ENCODE results near the gene EFCAB6.

The EFCAB6 gene

DNA sequence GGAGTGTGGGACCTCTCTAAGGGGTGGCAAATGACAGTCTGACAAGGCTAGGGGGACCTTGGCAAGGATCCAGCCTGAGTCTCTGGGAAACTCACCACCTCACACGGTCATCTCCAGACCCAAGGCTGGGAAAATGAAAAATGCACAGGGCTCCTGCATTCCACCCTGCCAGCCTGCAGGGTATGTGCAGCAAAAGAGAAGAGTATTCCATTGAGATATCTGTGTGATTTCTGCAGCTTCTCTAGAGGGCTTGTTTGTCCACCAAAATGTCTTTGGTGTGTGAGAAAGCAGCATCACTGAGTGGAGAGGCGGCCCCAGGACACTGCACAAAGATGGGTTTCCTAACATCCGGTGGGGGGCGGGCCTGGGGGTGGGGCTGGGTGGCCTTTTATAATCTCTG is 177.8 kb downstream of the EFCAB6 start:
- DNase-seq (ENCODE audit: low read depth): no peak

DNA sequence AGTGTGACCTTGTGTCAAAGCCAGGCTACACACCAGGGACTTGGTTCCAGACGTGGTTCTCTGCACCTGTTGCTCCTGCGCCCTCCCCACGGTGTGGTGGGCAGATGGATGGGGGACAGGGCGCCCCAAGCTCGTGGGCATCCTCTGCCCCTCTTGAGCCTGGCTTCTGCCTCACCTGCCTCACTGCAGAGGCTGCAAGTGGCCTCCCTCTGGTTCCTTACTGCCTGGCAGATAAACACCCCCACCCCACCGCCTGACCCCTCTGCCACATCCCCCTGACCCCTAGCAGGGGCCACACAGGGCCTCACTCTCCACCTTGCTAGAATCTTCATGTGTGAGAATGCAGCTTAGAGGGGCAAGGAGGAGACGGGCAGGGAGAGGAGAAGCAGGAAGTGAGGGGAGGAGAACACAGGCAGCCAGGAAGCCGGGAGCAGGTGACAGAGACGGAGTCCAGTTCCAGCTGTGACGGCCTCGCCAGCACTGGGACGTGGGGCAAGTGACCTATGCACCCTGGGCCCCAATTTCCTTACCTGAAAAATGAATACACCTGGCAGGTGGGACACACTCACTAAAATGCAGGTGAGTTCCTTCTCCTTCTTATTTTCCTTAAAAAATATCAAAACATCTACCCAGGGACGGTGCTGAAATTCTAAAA is 178.3 kb downstream of the EFCAB6 start:
- no peak for DNase-seq (ENCODE audit: low read depth)

DNA sequence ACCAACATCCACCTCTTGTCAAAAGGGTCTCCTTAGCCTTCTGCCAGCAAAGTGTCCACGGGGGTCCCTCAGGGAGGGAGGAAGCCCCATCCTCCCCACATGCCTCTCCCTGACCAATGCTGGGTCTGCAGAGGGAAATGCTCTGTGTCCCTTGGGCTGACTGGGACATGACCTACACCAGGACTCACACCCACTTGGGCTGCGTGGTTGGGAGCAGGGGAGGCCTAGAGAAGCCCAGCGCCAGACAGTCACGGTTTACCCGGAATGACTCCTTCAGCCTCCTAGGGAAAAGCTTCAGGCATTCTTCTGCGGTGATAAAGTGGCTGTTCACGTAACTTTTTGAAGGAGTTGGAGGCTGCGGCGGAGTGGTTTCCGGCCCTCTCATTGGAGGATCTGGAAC is 180.3 kb downstream of the EFCAB6 start:
- no peak for DNase-seq (ENCODE audit: low read depth)

DNA sequence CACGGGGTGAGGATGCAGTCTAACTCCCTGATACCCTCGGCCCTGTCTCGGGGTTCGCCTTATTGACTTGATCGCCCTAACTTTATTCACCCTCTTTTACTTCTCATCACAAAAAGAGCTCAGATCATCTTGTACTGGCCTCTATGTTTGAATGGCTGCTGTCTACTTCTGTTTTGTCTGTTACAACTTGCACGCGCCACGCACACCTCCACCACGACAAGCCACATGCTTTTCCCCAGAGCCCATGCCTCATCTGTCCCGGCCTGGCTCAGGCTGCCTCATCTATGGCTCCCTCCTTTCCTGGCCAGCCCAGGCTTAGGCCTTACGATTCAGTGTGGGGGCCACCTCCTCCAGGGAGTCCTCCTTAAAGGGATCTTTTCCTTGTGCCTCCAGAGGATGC is 180.9 kb downstream of the EFCAB6 start:
- no peak for DNase-seq (ENCODE audit: low read depth)

DNA sequence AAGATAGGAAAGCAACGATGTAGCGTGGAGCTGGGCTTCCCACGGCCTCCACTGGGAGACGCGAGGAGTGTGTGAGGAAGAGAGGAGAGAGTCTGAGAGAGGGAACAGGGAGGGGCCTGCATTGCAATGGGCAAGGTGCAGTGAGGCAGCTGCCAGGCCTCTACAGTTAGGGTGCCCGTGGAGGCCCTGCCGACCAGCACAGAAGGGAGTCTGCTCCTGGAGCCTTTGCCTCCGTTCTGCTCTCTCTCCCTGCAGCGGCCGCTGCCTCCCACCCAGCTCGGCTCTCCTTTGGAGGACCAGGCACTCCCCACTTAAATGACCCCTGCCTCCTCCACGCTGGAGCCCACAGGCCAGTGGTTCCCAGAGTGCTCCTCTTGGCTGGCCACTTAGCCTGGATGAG is 181.7 kb downstream of the EFCAB6 start:
- no peak for DNase-seq (ENCODE audit: low read depth)

DNA sequence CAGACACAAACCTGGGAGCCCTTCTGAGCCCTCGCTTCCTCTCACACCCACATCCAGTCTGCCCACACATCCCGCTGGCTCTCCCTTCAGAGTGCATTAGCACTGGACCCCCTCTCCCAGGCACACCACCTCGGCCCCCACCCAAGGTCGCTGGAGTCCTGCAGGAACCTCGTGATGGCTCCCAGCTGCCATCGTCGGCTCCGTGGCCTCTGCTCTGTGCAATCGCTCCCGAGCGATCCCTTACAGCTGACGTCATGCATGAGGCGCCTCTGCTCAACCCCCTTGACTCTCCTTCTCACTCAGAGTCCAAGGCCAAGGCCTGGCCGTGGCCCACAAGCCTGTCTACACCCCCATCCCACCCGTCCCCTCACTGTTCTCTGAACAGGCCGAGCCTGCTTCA is 183.9 kb downstream of the EFCAB6 start:
- DNase-seq (ENCODE audit: low read depth): no peak

DNA sequence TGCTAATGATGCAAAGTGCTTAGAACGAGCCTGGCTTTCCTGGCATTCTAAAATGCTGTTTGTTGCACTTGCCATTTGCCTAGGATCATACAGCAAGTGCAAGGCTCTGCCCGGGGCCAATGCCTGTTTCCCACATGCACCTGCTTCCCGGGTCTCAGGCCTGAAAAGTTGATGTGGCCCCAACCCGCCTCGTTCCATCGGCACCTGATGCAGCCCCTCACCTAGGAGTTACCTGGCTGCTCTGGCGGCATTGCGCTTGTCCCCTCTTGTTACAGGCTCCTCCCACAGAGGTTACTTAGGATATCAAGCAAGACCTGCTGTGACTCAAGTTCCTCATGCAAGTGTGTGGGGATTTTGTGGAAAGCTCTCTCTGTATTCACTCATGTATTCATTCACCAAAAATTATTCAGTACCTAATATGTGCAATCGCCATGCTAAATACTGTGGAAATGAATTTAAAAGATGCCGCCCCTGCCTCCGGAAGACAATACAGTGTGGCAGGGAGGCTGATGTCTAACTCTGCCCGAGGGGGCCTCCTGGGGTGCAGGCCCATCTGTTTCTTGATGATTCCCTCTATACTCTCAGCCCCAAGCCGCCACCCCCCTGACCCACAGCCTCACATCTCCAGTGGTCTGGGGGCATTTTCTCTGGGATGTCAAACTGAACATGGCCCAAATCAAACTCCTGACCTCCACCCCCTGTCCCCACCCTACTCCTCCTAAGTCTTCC is 184.5 kb downstream of the EFCAB6 start:
- DNase-seq (ENCODE audit: low read depth): no peak

DNA sequence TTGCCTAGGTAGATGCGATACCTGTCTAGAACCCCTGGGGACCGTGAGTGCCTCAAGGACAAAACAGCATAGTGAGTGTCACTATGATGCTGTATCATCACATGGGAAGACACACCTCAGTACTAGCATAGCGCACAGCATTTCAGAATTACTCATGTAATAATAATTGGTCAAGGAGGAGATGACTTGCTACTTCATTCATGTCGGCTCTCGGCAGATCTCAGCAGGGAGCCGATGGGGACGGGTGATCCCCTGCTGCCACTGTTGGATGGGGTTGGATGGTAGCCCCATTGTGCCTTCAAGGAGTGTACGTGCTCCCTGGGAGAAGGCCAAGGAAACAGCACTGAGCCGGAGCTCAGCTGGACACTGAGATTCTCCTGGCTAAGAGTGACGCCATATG is 186.9 kb downstream of the EFCAB6 start:
- DNase-seq (ENCODE audit: low read depth): no peak

DNA sequence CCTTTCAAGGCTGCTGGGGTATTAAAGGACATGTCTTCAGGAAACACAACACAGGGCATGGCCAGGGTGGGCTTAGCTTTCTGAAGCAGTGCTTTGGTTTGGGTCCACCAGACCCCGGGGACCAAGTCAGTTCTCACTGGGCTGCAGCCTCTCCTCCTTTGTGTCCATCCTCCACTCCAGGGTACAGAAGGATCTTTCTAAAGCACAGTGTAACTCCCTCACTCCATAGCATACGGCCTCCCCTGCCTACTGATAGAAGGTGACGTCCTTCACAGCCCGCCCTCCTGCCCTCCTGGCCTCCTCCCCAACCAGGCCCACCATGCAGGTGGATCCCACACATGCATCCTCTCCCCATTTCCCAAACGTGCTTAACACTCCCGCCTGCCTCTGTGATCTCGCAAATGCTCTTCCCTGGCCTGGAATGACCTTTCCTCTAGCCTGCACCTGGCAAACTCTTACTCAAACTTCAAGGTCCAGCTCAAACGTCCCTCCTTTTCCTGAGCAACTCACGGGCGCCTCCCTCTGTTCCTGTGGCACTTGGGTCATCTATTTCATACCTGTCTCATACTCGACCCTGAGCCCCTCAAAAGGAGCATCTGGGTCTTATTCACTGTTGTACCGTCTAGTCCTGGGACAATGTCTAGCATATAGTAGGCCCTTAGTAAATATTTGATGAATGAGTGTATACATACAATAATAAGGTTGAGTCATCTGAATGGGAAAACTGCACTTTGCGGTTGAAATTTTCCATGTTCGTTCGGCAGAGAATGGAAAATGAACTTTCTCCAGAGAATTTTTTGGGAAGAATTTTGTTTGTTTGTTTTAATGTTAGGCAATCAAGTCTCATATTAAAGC is 187.7 kb downstream of the EFCAB6 start:
- peak; percentile 13 for DNase-seq (ENCODE audit: low read depth)

DNA sequence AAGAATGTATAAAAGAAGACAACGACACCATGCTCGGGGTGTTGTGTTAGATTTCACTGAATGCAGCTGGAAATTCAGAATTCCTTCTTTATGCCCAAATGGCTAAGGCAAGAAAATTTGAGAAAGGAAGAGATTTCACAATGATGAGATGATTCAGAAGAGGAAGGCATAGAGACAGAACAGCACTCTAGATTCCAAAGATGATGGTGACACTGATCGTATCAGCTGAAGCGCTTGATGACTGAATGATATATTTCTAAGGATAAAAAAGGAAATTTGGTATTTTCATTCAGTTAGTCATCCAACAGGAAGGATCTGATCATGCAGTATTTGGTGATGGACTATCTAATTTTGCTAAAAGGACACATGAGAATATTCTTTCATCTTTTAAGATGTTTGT is 189.2 kb downstream of the EFCAB6 start:
- DNase-seq (ENCODE audit: low read depth): no peak

DNA sequence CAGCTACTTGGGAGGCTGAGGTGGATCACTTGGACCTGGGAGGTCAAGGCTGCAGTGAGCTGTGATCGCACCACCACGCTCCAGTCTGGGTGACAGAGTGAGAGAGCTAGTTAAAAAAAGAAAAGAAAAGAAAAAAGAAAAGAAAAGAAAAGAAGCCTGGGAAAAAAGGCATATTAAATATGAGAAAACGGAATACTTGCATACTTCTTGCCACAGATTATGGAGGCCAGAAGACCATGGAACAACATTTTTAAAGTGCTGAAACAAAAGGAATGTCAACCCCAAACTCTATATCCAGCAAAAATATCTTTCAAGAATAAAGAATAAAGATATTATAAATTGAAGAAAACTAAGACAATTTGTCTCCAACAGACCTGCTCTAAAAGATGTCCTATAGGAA is 191.9 kb downstream of the EFCAB6 start:
- no peak for DNase-seq (ENCODE audit: low read depth)

DNA sequence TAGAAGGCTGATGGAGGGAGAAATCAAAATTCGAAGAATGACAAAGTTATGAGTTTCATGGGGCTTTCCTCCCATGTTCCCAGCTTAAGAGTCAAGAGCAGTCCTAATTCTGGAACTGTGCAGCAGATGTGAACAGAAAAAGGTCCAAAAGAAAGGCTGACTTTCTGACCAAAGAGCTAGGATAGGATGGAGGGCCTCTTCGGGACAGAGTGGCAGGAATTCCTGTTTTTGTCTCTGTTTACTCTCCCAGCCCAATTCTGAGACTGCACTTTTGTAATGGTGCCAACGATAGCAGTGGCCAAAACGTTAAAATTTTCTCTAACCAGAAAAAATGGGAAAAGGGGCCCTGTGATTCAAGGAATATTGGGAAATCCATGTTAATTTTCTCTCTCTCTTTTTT is 193.6 kb downstream of the EFCAB6 start:
- no peak for DNase-seq (ENCODE audit: low read depth)

DNA sequence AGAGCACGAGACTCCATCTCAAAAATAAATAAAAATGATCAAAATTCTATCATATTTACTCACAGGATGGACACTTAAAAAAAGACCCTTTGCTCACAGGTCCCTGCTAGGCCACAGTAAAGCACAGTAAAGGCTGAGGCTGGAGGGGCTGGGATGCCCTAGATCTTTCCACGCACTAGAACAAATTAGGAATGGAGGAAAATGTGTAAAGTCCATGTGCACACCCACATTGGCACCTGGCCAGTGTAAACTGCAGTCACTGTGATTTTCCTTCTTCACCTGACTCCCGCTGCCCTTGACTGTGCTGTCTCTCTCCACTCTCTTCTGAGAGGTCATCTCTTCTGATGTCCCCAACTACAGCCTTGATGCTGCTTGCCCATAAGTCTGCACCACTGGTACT is 195.5 kb downstream of the EFCAB6 start:
- no peak for DNase-seq (ENCODE audit: low read depth)

DNA sequence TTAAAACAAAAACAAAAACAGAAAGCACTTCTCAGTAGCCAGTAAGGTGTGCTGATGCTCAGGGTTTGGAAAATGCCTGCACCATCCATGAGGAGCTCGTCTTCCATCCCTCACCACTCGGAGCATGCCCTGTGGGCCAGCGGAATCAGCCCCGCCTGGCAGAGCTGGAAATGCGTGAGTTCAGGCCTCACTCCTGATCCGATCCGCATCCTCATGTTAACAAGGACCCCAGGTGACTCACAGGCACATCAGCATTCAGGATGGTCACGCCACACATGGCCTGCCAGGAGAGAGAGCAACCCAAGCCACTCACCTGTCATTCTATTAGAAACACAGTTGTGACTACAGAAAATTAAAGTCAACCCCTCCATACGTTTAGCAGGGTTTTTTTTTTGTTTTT is 211.8 kb downstream of the EFCAB6 start:
- no peak for DNase-seq (ENCODE audit: low read depth)

DNA sequence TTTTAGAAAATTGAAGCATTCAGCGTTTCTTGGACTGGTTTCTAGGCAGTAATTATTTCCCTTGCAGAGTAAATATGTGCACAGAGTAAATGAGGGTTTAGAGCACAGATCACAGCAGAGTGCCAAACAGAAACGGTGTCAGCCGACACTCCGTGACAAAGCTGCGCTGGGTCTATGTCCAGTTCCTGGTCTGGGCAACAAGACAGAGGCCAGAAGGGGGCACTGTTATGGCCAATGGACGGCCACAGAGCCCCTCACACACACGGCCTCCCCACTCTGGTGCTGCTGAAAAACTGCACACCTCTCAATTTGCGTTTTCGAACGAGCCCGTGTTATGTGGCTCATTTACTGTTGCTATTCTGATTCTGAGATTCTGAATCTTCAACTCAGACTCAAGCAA is 219.6 kb downstream of the EFCAB6 start:
- DNase-seq (ENCODE audit: low read depth): no peak

DNA sequence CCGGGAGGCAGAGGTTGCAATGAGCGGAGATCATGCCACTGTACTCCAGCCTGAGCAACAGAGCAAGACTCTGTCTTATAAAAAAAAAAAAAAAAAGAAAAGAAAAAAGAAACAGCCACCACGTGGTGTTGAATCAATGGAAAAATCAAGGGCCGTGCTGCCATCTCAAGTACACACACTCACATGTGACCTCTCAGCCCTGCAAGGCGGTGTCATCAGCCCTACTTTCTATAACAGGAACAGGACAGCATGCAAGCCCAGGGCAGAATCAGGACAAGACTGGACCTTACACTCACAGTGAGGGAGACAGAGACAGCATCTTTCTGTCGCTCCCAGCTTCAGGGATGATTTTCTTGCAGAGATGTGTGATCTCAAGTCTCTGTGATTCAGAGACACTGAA is 220.7 kb downstream of the EFCAB6 start:
- DNase-seq (ENCODE audit: low read depth): no peak

DNA sequence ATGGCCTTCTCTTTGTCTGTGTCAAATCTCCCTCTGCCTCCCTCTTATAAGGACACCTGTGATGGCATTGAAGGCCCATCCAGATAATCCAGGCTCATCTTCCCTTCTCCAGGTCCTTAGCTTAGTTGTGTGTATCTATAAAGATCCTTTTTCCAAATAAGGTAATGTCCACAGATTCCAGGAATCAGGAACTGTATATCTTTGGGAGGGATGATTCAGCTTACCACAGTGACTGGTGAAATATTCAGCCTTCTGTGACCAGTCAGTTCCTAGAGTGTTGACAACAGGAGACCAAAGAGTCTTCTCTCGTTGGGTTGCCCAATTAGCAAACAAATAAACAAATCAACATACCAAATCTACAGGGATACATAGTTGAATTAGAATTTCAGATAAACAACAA is 224.5 kb downstream of the EFCAB6 start:
- no peak for DNase-seq (ENCODE audit: low read depth)

DNA sequence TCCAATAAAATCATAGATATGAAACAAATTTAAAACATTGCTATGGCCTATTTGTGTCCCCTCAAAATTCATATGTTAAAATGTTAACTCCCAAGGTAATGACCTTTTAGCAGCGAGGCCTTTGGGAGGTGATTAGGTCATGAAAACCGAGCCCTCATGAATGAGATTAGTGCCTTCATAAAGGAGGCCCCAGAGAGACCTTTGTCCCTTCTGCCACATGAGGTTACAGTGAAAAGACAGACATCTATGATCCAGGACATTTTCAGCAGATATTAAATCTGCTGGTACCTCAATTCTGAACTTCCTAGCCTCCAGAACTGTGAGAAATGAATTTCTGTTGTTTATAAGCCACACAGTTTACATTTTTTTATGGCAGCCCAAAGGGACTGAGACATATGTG is 228.6 kb downstream of the EFCAB6 start:
- no peak for DNase-seq (ENCODE audit: low read depth)

DNA sequence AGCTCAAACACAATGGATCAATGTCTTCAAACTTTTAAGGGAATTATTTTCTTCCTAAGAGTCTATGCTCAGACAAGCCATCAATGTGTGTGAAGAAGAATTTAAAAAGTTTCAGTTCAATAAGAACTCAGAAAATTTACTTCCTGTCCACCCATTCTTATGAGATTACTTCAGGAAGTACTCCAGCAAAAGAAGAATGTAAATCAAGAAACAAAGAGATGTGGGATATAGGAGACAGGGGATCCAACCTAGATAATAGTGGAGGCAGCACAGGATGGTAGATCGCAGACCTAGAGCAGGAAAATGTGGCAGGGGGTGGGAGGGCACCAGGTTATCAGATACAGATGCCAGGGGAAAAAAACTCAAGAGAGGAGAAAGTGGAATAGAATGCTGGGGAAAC is 229.7 kb downstream of the EFCAB6 start:
- no peak for DNase-seq (ENCODE audit: low read depth)

DNA sequence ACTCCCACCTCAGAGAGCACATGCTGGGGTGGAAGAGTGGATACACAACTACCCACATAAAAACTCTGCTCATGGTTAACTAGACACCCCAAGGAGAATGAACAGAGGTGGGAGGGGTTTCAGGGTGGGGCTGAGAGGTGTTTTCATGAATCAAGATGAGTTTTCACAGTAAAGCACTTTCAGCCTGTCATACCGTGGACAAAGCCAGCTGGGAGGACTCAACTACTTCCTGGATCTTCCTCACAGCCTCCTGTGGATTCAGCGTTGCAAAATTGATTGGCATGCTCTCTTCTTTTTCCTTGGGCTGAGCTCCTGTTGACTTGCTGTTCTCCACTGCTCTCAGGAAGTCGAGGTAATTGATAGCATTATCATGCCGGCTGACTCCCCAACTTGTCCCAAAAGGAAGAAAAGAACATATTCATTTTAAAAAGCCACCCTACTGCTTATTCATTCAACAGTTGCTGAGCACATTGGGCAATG is 231.8 kb downstream of the EFCAB6 start:
- DNase-seq (ENCODE audit: low read depth): no peak

DNA sequence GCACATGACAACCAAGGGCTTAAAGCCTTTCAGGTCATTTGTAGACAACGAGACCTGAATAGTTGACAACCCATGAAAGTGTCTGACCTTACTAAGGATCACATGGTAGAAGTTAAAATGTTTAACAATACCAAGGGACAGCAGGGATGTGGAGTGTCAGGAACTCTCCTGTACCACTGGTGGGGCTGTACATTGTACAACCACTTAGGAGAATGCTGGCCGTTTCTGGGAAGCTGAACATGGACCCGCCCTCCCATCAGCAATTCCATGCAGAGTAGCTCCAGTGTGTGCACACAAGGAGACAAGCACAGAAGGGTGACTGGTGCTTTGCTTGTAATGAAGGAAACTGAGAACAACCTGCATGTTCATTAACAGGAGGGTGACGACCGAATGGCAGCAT is 237.4 kb downstream of the EFCAB6 start:
- no peak for DNase-seq (ENCODE audit: low read depth)

DNA sequence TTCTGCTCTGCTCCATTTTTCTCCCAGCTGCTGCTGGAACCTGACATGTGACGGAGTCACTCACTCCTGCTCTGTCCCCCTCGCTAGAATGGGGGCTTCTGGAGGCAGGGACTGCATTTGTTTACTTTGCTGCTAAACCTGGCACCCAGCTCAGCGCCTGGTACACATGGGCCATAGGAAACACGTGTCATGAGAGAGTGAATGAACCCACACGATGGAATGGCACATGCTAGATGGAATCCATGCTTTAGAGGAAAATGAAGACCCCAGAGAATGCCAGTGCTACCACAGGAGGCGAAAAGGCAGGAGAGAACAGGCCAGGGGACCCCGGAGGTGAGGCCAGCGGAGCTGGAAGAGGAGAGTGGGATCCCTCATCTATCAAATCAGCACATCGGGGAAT is 239.4 kb downstream of the EFCAB6 start:
- no peak for DNase-seq (ENCODE audit: low read depth)

DNA sequence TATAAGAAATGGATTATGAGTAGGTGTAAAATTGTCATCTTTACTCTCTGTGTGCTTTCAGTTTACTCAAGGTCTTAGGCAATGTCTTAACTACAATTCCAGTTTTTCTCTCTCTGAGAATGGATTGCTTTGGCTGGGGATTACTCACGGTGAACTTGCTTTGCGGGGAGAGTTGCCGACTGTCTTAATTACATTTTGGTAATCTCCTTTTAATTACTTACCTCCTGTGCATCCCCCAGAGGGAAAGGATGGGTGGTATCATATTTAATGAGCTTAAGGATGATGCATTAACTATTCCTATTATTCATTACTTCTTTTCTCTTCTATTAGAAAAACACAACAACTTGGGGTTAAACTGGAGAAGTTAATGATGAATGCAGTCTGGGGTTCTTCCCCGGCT is 240.9 kb downstream of the EFCAB6 start:
- no peak for DNase-seq (ENCODE audit: low read depth)
